ENCODE data around the gene MICAL2.

Gene MICAL2

GRCh38 chr11:12271241-12271640, 160.9 kb downstream of the MICAL2 start:
- Histone ChIP-seq H3K4me3 (ENCODE audit: control insufficient read depth in 1 of 7, extremely low read depth in 1 of 7, insufficient read depth in 4 of 7, low read depth in 2 of 7, low read length in 6 of 7) (no peak overlapping the region), H3K27ac (ENCODE audit: insufficient read depth in 1 of 2, low read depth in 1 of 2, low read length in 2 of 2, poor library complexity in 1 of 2, severe bottlenecking in 2 of 2) (no peak overlapping the region), H3K27me3 (replicated peaks in 2 of 5; ENCODE audit: control insufficient read depth in 4 of 5, insufficient read depth in 5 of 5, low read length in 4 of 5) (no peaks in the 10 kb centered on the region), H3K9me3 (ENCODE audit: control extremely low read depth in 1 of 5, control insufficient read depth in 4 of 5, insufficient read depth in 2 of 5, low read depth in 1 of 5, low read length in 4 of 5) (no peaks in the 10 kb centered on the region), H3K36me3 (ENCODE audit: control insufficient read depth in 4 of 4, insufficient read depth in 4 of 4, low read length in 3 of 4) (no peaks in the 10 kb centered on the region), H3K4me1 (ENCODE audit: control extremely low read depth in 1 of 4, control insufficient read depth in 4 of 4, insufficient read depth in 4 of 4, low read length in 3 of 4) (peaks cover 0 to 7% (median 2%) of the 10 kb centered on the region in 4 experiments)
- CTCF ChIA-PET = interaction anchor here (0.9 to 3.5 kb wide), 4 partner anchors 10 to 204 kb away, joined by 3 to 13 read pairs (median 3); no protein-coding TSS in a partner anchor
- no peak for DNase-seq
- 100% methylated on average over 2 of the region's 4 CpGs for WGBS (ENCODE audit: insufficient coverage)
- POLR2A ChIA-PET = no interaction called here

- H3K27ac ChIP-seq (ENCODE audit: insufficient read depth in 1 of 2, low read depth in 1 of 2, low read length in 2 of 2, poor library complexity in 1 of 2, severe bottlenecking in 2 of 2) = no peak overlapping the region
- CTCF ChIA-PET = interaction anchor here (0.7 to 3.5 kb wide), 8 partner anchors 9 to 224 kb away, joined by 3 to 13 read pairs (median 3); no protein-coding TSS in a partner anchor
- no peaks in the 10 kb centered on the region for H3K9me3 ChIP-seq (ENCODE audit: control extremely low read depth in 1 of 5, control insufficient read depth in 4 of 5, insufficient read depth in 2 of 5, low read depth in 1 of 5, low read length in 4 of 5)
- H3K27me3 ChIP-seq (replicated peaks in 2 of 5; ENCODE audit: control insufficient read depth in 4 of 5, insufficient read depth in 5 of 5, low read length in 4 of 5) = no peaks in the 10 kb centered on the region
- DNase-seq = no peak
- no peaks in the 10 kb centered on the region for H3K36me3 ChIP-seq (ENCODE audit: control insufficient read depth in 4 of 4, insufficient read depth in 4 of 4, low read length in 3 of 4)
- H3K4me1 ChIP-seq (ENCODE audit: control extremely low read depth in 1 of 4, control insufficient read depth in 4 of 4, insufficient read depth in 4 of 4, low read length in 3 of 4) = peaks cover 0 to 7% (median 2%) of the 10 kb centered on the region in 4 experiments
- POLR2A ChIA-PET = interaction anchor here (0.5 kb wide), 1 partner anchor 63 kb away, joined by 7 read pairs; no protein-coding TSS in a partner anchor
- 96% methylated on average over 4 of the region's 6 CpGs for WGBS (ENCODE audit: insufficient coverage)
- H3K4me3 ChIP-seq (ENCODE audit: control insufficient read depth in 1 of 7, extremely low read depth in 1 of 7, insufficient read depth in 4 of 7, low read depth in 2 of 7, low read length in 6 of 7) = no peak overlapping the region
Observed at GRCh38 chr11:12271826-12272366, 161.5 kb downstream of the MICAL2 start.

DNA sequence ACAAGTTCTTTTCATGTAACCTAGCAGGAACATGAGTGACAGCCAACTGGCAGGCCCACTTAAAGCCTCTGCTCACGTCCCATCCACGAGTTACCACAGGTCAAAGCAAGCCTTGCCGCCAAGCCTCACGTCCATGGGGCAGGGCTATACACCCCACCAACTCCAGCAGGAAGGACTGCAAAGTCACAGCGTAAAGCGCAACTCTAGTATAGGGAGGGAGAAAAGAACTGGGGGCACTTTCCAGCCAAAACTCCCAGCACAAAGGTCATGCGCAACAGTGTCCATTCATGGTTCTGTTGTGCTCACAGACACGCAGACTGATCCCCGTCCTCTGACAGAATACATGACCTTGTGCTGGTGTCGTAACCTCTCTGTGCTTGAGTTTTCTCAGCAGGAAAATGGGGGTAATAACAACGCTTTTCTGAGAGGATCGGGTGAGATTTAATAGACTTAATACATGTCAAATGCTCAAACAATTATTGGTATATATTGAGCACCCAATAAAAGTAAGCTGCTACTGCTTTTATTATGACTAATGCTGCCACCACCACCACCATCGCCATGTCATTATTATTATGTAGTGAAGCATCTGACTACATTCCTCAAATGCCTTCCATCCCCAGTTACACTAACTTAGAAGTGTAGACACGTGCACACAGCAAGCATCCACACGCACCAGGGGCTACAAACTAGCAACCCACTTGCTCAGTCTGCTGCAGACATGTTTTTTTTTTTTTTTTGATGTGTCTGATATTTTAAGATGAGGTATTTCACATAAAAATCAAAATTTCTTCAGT, 162.6 kb downstream of the MICAL2 start:
- no peak for DNase-seq
- POLR2A ChIA-PET = no interaction called here

GRCh38 chr11:12273618-12273995, 163.2 kb downstream of the MICAL2 start:
- Histone ChIP-seq H3K27me3 (replicated peaks in 2 of 5; ENCODE audit: control insufficient read depth in 4 of 5, insufficient read depth in 5 of 5, low read length in 4 of 5) (no peaks in the 10 kb centered on the region), H3K4me1 (ENCODE audit: control extremely low read depth in 1 of 4, control insufficient read depth in 4 of 4, insufficient read depth in 4 of 4, low read length in 3 of 4) (peaks cover 0 to 7% (median 2%) of the 10 kb centered on the region in 4 experiments), H3K9me3 (ENCODE audit: control extremely low read depth in 1 of 5, control insufficient read depth in 4 of 5, insufficient read depth in 2 of 5, low read depth in 1 of 5, low read length in 4 of 5) (no peaks in the 10 kb centered on the region), H3K27ac (ENCODE audit: insufficient read depth in 1 of 2, low read depth in 1 of 2, low read length in 2 of 2, poor library complexity in 1 of 2, severe bottlenecking in 2 of 2) (no peak overlapping the region), H3K4me3 (ENCODE audit: control insufficient read depth in 1 of 7, extremely low read depth in 1 of 7, insufficient read depth in 4 of 7, low read depth in 2 of 7, low read length in 6 of 7) (no peak overlapping the region), H3K36me3 (ENCODE audit: control insufficient read depth in 4 of 4, insufficient read depth in 4 of 4, low read length in 3 of 4) (no peaks in the 10 kb centered on the region)
- CTCF ChIA-PET = interaction anchor here (0.7 to 3.5 kb wide), 3 partner anchors 8 to 453 kb away, joined by 3 to 13 read pairs (median 6); no protein-coding TSS in a partner anchor
- no peak for DNase-seq
- POLR2A ChIA-PET = no interaction called here
- 95% methylated on average over 2 of the region's 2 CpGs for WGBS (ENCODE audit: insufficient coverage)

More for the DNA sequence above, 162.6 kb downstream of the MICAL2 start:
- Histone ChIP-seq H3K36me3 (ENCODE audit: control insufficient read depth in 4 of 4, insufficient read depth in 4 of 4, low read length in 3 of 4) (no peaks in the 10 kb centered on the region), H3K27me3 (replicated peaks in 2 of 5; ENCODE audit: control insufficient read depth in 4 of 5, insufficient read depth in 5 of 5, low read length in 4 of 5) (no peaks in the 10 kb centered on the region), H3K4me3 (ENCODE audit: control insufficient read depth in 1 of 7, extremely low read depth in 1 of 7, insufficient read depth in 4 of 7, low read depth in 2 of 7, low read length in 6 of 7) (no peak overlapping the region), H3K9me3 (ENCODE audit: control extremely low read depth in 1 of 5, control insufficient read depth in 4 of 5, insufficient read depth in 2 of 5, low read depth in 1 of 5, low read length in 4 of 5) (no peaks in the 10 kb centered on the region), H3K27ac (ENCODE audit: insufficient read depth in 1 of 2, low read depth in 1 of 2, low read length in 2 of 2, poor library complexity in 1 of 2, severe bottlenecking in 2 of 2) (no peak overlapping the region), H3K4me1 (ENCODE audit: control extremely low read depth in 1 of 4, control insufficient read depth in 4 of 4, insufficient read depth in 4 of 4, low read length in 3 of 4) (peaks cover 0 to 7% (median 2%) of the 10 kb centered on the region in 4 experiments)
- 100% methylated on average over 3 of the region's 15 CpGs for WGBS (ENCODE audit: insufficient coverage)
- CTCF ChIA-PET = interaction anchor here (0.7 to 3.5 kb wide), 6 partner anchors 8 to 453 kb away, joined by 3 to 13 read pairs (median 4); no protein-coding TSS in a partner anchor

DNA sequence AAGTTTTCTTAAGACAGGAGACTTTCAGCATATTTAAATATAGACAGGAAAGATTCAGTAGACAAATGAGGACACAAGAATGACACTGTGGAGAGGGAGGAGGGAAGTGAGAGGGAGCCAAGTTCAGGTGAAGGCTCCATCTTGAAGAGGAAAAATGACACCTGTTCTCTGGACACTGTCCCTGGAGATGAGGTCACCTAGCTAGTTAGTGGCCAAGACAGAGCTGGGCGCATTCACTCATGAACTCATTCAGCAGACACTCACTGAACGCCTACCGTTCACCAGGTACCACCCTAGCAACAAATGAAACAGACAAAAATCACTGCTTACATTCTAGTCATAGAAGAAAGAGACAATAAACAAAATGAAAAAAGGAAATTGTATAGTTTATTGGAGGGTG, 163.7 kb downstream of the MICAL2 start:
- Histone ChIP-seq H3K27me3 (replicated peaks in 2 of 5; ENCODE audit: control insufficient read depth in 4 of 5, insufficient read depth in 5 of 5, low read length in 4 of 5) (no peaks in the 10 kb centered on the region), H3K4me3 (ENCODE audit: control insufficient read depth in 1 of 7, extremely low read depth in 1 of 7, insufficient read depth in 4 of 7, low read depth in 2 of 7, low read length in 6 of 7) (no peak overlapping the region), H3K9me3 (ENCODE audit: control extremely low read depth in 1 of 5, control insufficient read depth in 4 of 5, insufficient read depth in 2 of 5, low read depth in 1 of 5, low read length in 4 of 5) (no peaks in the 10 kb centered on the region), H3K27ac (ENCODE audit: insufficient read depth in 1 of 2, low read depth in 1 of 2, low read length in 2 of 2, poor library complexity in 1 of 2, severe bottlenecking in 2 of 2) (no peak overlapping the region), H3K4me1 (ENCODE audit: control extremely low read depth in 1 of 4, control insufficient read depth in 4 of 4, insufficient read depth in 4 of 4, low read length in 3 of 4) (peaks cover 0 to 5% (median under 1%) of the 10 kb centered on the region in 4 experiments), H3K36me3 (ENCODE audit: control insufficient read depth in 4 of 4, insufficient read depth in 4 of 4, low read length in 3 of 4) (no peaks in the 10 kb centered on the region)
- POLR2A ChIA-PET = no interaction called here
- CTCF ChIA-PET = interaction anchor here (0.7 to 1.4 kb wide), 2 partner anchors 226 to 454 kb away, joined by 3 to 6 read pairs; no protein-coding TSS in a partner anchor
- WGBS (ENCODE audit: insufficient coverage) = no CpG with 5 or more reads among the region's 3 CpGs
- no peak for DNase-seq

GRCh38 chr11:12274558-12275197, 164.3 kb downstream of the MICAL2 start:
- no peak overlapping the region for H3K27ac ChIP-seq (ENCODE audit: insufficient read depth in 1 of 2, low read depth in 1 of 2, low read length in 2 of 2, poor library complexity in 1 of 2, severe bottlenecking in 2 of 2)
- 96% methylated on average over 12 of the region's 14 CpGs for WGBS (ENCODE audit: insufficient coverage)
- no peak overlapping the region for H3K4me3 ChIP-seq (ENCODE audit: control insufficient read depth in 1 of 7, extremely low read depth in 1 of 7, insufficient read depth in 4 of 7, low read depth in 2 of 7, low read length in 6 of 7)
- no peaks in the 10 kb centered on the region for H3K4me1 ChIP-seq (ENCODE audit: control extremely low read depth in 1 of 4, control insufficient read depth in 4 of 4, insufficient read depth in 4 of 4, low read length in 3 of 4)
- no peaks in the 10 kb centered on the region for H3K27me3 ChIP-seq (replicated peaks in 2 of 5; ENCODE audit: control insufficient read depth in 4 of 5, insufficient read depth in 5 of 5, low read length in 4 of 5)
- no peaks in the 10 kb centered on the region for H3K9me3 ChIP-seq (ENCODE audit: control extremely low read depth in 1 of 5, control insufficient read depth in 4 of 5, insufficient read depth in 2 of 5, low read depth in 1 of 5, low read length in 4 of 5)
- POLR2A ChIA-PET = no interaction called here
- no peaks in the 10 kb centered on the region for H3K36me3 ChIP-seq (ENCODE audit: control insufficient read depth in 4 of 4, insufficient read depth in 4 of 4, low read length in 3 of 4)
- DNase-seq = no peak
- CTCF ChIA-PET = interaction anchor here (0.9 kb wide), 1 partner anchor 151 kb away, joined by 3 read pairs; no protein-coding TSS in a partner anchor

Measured in common myeloid progenitor, CD34-positive (primary cell).